HEK293 (cell line): ENCODE data around the gene MAGEL2.

ENCODE experiments used
- CTCF ChIA-PET: fragments of 350-600 bp; formaldehyde crosslinking; extraction: SDS; loops from one replicate; lab custom pipeline; 2021; ENCODE audit warnings: antibody characterized with exemption; lab: Yijun Ruan, JAX
- POLR2A ChIA-PET: fragments of 300-600 bp; formaldehyde crosslinking; extraction: SDS; loops from one replicate; lab custom pipeline; 2020; ENCODE audit warnings: antibody characterized with exemption, inconsistent platforms; lab: Yijun Ruan, JAX
- H3K27ac ChIP-seq: fragments of 200-500 bp; sonication (Bioruptor generic); 2 replicates; pipeline ENCODE4 v1.5.1; 2014; ENCODE audit warnings: low read depth, low read length, control low read depth, inconsistent platforms; ENCODE audit errors: extremely low read depth
- H3K36me3 ChIP-seq, 2 experiments: fragments of 200-500 bp in 1 of 2; sonication (Bioruptor generic) in 1 of 2; 1 replicate in 1 of 2; 2 replicates in 1 of 2; pipeline ENCODE4 v1.5.1; 2014 to 2017; ENCODE audit warnings: inconsistent platforms in 2 of 2, low read length in 2 of 2; ENCODE audit not compliant: control insufficient read depth in 2 of 2, insufficient read depth in 1 of 2
- H3K4me1 ChIP-seq: fragments of 200-500 bp; sonication (Bioruptor generic); 2 replicates; pipeline ENCODE4 v1.5.1; 2014; ENCODE audit warnings: mild to moderate bottlenecking, low read length, inconsistent platforms; ENCODE audit not compliant: control insufficient read depth, insufficient read depth
- H3K4me3 ChIP-seq: 2 replicates; pipeline ENCODE4 v1.5.1; 2011; ENCODE audit warnings: low read depth, mild to moderate bottlenecking, control low read depth, low read length, moderate library complexity
- H3K9me3 ChIP-seq: fragments of 200-500 bp; sonication (Bioruptor generic); 2 replicates; pipeline ENCODE4 v1.5.1; 2014; ENCODE audit warnings: low read depth, low read length, inconsistent platforms; ENCODE audit not compliant: control insufficient read depth, insufficient read depth
- MYNN ChIP-seq: fragments of 450-650 bp; formaldehyde crosslinking; IDR thresholded peaks from 2 replicates; pipeline ENCODE4 v1.5.1; 2016; ENCODE audit warnings: missing biosample characterization, missing genetic modification characterization, borderline replicate concordance
- PRDM6 ChIP-seq: fragments of 450-650 bp; formaldehyde crosslinking; IDR thresholded peaks from 2 replicates; pipeline ENCODE4 v1.5.1; 2017; ENCODE audit warnings: missing biosample characterization, missing genetic modification characterization
- TRIM28 ChIP-seq: IDR thresholded peaks from 2 replicates; pipeline ENCODE4 v1.6.1; 2011; ENCODE audit warnings: low read length, control low read depth, borderline replicate concordance
- WT1 ChIP-seq: fragments of 450-650 bp; formaldehyde crosslinking; IDR thresholded peaks from 2 replicates; pipeline ENCODE4 v1.5.1; 2016; ENCODE audit warnings: missing biosample characterization, missing genetic modification characterization
- ZBTB26 ChIP-seq: fragments of 450-650 bp; formaldehyde crosslinking; optimal IDR thresholded peaks from 2 replicates; pipeline ENCODE3; 2016; ENCODE audit warnings: missing biosample characterization, mild to moderate bottlenecking, missing genetic modification characterization
- ZNF175 ChIP-seq: fragments of 450-650 bp; formaldehyde crosslinking; IDR thresholded peaks from 2 replicates; pipeline ENCODE4 v1.5.1; 2016; ENCODE audit warnings: missing biosample characterization, missing genetic modification characterization
- ZNF239 ChIP-seq: fragments of 450-650 bp; formaldehyde crosslinking; IDR thresholded peaks from 2 replicates; pipeline ENCODE4 v1.5.1; 2016; ENCODE audit warnings: missing biosample characterization, missing genetic modification characterization
- ZNF266 ChIP-seq: fragments of 450-650 bp; formaldehyde crosslinking; IDR thresholded peaks from 2 replicates; pipeline ENCODE4 v1.5.1; 2016; ENCODE audit warnings: missing biosample characterization, missing genetic modification characterization, low read depth
- ZNF394 ChIP-seq: fragments of 450-650 bp; formaldehyde crosslinking; IDR thresholded peaks from 2 replicates; pipeline ENCODE4 v1.5.1; 2016; ENCODE audit warnings: missing biosample characterization, missing genetic modification characterization, mild to moderate bottlenecking, moderate library complexity, borderline replicate concordance
- ZNF426 ChIP-seq: fragments of 450-650 bp; formaldehyde crosslinking; IDR thresholded peaks from 2 replicates; pipeline ENCODE4 v1.5.1; 2017; ENCODE audit warnings: missing biosample characterization, missing genetic modification characterization, mild to moderate bottlenecking, inconsistent platforms, moderate library complexity
- ZNF48 ChIP-seq: fragments of 450-650 bp; formaldehyde crosslinking; IDR thresholded peaks from 2 replicates; pipeline ENCODE4 v1.5.1; 2016; ENCODE audit warnings: missing biosample characterization, missing genetic modification characterization
- ZNF629 ChIP-seq: fragments of 450-650 bp; formaldehyde crosslinking; IDR thresholded peaks from 2 replicates; pipeline ENCODE4 v1.5.1; 2017; ENCODE audit warnings: missing biosample characterization, missing genetic modification characterization
- ZNF747 ChIP-seq: fragments of 450-650 bp; formaldehyde crosslinking; IDR thresholded peaks from 2 replicates; pipeline ENCODE4 v1.5.1; 2016; ENCODE audit warnings: missing biosample characterization, missing genetic modification characterization
- ZNF777 ChIP-seq: fragments of 450-650 bp; formaldehyde crosslinking; IDR thresholded peaks from 2 replicates; pipeline ENCODE4 v1.5.1; 2017; ENCODE audit warnings: missing biosample characterization, missing genetic modification characterization, borderline replicate concordance
- ZNF837 ChIP-seq: fragments of 450-650 bp; formaldehyde crosslinking; IDR thresholded peaks from 2 replicates; pipeline ENCODE4 v1.5.1; 2016; ENCODE audit warnings: missing biosample characterization, missing genetic modification characterization
- ZNF843 ChIP-seq: fragments of 450-650 bp; formaldehyde crosslinking; IDR thresholded peaks from 2 replicates; pipeline ENCODE4 v1.5.1; 2016; ENCODE audit warnings: missing biosample characterization, missing genetic modification characterization
- ZSCAN30 ChIP-seq: fragments of 450-650 bp; IDR thresholded peaks from 2 replicates; pipeline ENCODE4 v1.5.1; 2018; ENCODE audit warnings: missing biosample characterization, mild to moderate bottlenecking, missing genetic modification characterization, moderate library complexity

Gene MAGEL2

DNA sequence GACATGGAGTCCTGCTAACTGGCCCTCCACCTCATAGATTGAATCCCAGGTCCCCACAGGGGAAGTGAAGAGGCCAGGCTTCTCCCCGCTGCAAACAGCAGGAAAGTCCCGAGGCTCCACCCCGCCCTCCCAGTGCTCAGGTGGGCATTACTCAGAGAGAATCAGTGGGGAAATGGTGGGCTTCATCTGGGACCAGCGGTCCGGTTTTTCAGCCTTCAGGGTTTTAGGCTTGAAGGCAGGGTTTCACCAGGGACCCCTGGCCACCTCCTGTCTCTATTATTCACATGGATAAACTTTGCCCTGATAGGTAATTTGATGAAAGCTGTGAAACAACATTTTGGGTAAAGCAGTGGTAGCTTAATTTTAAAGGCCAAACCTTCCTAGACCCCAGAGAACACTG is 50.9 kb downstream of the MAGEL2 start:
- H3K4me1 ChIP-seq, result no peaks in the 10 kb centered on the region
- H3K36me3 ChIP-seq, result no peaks in the 10 kb centered on the region
- no peak for TF ChIP-seq ZNF394 (tag by site-specific recombination)
- no peak for TF ChIP-seq PRDM6 (tag by site-specific recombination)
- no peak for TF ChIP-seq ZNF239 (tag by site-specific recombination)
- H3K4me3 ChIP-seq, result no peak overlapping the region
- no peaks in the 10 kb centered on the region for H3K9me3 ChIP-seq
- POLR2A ChIA-PET, result no interaction called here
- CTCF ChIA-PET, result interaction anchor here (0.6 to 1.2 kb wide), 2 partner anchors 34 to 102 kb away, joined by 3 read pairs; no protein-coding TSS in a partner anchor
- H3K27ac ChIP-seq, result no peak overlapping the region

DNA sequence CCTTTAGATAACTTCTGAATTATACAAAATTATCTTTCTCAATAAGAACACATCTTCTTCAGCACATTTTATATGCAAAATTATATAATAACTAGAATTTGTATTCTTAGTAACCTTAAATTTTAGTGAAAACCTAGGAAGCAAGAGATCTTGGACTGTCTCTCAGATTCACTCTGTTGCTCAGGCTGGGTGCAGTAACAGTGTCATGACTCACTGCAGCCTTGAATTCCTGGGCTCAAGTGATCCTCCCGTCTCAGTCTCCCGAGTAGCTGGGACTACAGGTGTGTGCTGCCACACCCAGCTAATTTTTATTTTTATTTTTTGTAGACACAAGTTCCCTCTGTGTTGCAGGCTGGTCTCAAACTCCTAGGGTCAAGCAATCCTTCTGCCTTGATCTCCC is 52.3 kb downstream of the MAGEL2 start:
- Histone ChIP-seq H3K4me3 (no peak overlapping the region), H3K9me3 (no peaks in the 10 kb centered on the region), H3K4me1 (no peaks in the 10 kb centered on the region), H3K36me3 (no peaks in the 10 kb centered on the region), H3K27ac (no peak overlapping the region)
- ChIA-PET POLR2A (no interaction called here), CTCF (no interaction called here)
- TF ChIP-seq ZNF843 (tag by site-specific recombination) (no peak), ZNF266 (tag by site-specific recombination) (no peak), ZNF747 (tag by site-specific recombination) (no peak), ZNF175 (tag by site-specific recombination) (no peak), ZNF777 (tag by site-specific recombination) (no peak), ZNF426 (no peak), MYNN (no peak)

GRCh38 chr15:23594252-23594770 is 53.4 kb downstream of the MAGEL2 start:
- POLR2A ChIA-PET, result no interaction called here
- no peaks in the 10 kb centered on the region for H3K4me1 ChIP-seq
- H3K36me3 ChIP-seq, result no peaks in the 10 kb centered on the region
- no peak overlapping the region for H3K4me3 ChIP-seq
- no peak overlapping the region for H3K27ac ChIP-seq
- CTCF ChIA-PET, result no interaction called here
- TF ChIP-seq WT1 (no peak), TRIM28 (no peak), ZSCAN30 (tag by site-specific recombination) (no peak), ZNF48 (tag by site-specific recombination) (no peak), ZNF747 (tag by site-specific recombination) (no peak), ZNF837 (tag by site-specific recombination) (no peak), ZBTB26 (no peak), ZNF629 (tag by site-specific recombination) (no peak)
- H3K9me3 ChIP-seq, result no peaks in the 10 kb centered on the region
